WTC11 (cell line): ENCODE data around the gene PCDH9. TPM values are rescaled to one million over a fixed set of nuclear protein-coding genes. Genes with fewer than 3 reads are reported as not detected.

Experiments used
- ATAC-seq: fragments of 200-7000 bp; cut with Tn5 transposase; 2 replicates; pipeline ENCODE4 v1.10.0; 2021; ENCODE audit warnings: mild to moderate bottlenecking, moderate library complexity
- CTCF ChIA-PET: fragments of 300-600 bp; sonication (Branson Sonifier 250); formaldehyde crosslinking; loops from one replicate; lab custom pipeline; 2021; ENCODE audit warnings: antibody characterized with exemption; lab: Charles Lee
- POLR2A ChIA-PET: fragments of 350-600 bp; sonication (Branson Sonifier 250); formaldehyde crosslinking; loops from one replicate; lab custom pipeline; 2021; ENCODE audit warnings: antibody characterized with exemption; lab: Charles Lee
- DNase-seq: peaks from one replicate; pipeline ENCODE4 v3.0.0; 2021; ENCODE audit warnings: low spot score
- H3K27ac Mint-ChIP-seq: 2 replicates; pipeline ENCODE4 v1.8.0; 2021; ENCODE audit warnings: mixed read lengths
- H3K27me3 Mint-ChIP-seq: 2 replicates; pipeline ENCODE4 v1.8.0; 2021; ENCODE audit warnings: low read depth, mild to moderate bottlenecking, moderate library complexity, mixed read lengths
- H3K36me3 Mint-ChIP-seq: 2 replicates; pipeline ENCODE4 v1.8.0; 2021; ENCODE audit warnings: mixed read lengths
- H3K4me1 Mint-ChIP-seq: 2 replicates; pipeline ENCODE4 v1.8.0; 2022; ENCODE audit warnings: mixed read lengths
- H3K4me3 Mint-ChIP-seq: 2 replicates; pipeline ENCODE4 v1.8.0; 2021; ENCODE audit warnings: mild to moderate bottlenecking, moderate library complexity, mixed read lengths
- H3K9me3 Mint-ChIP-seq: 2 replicates; pipeline ENCODE4 v1.8.0; 2021; ENCODE audit warnings: mixed read lengths
- ARID4B ChIP-seq: sonication (generic); formaldehyde crosslinking; IDR thresholded peaks from 2 replicates; pipeline ENCODE4 v1.8.0; 2023; ENCODE audit warnings: missing genetic modification reagents, mild to moderate bottlenecking, borderline replicate concordance
- E2F1 ChIP-seq: sonication (generic); formaldehyde crosslinking; IDR thresholded peaks from 2 replicates; pipeline ENCODE4 v1.8.0; 2022; ENCODE audit warnings: mild to moderate bottlenecking, missing genetic modification reagents
- EMX1 ChIP-seq: fragments of 250-450 bp; sonication (Bioruptor Pico); IDR thresholded peaks from 2 replicates; pipeline ENCODE4 v1.8.0; 2021; ENCODE audit warnings: mild to moderate bottlenecking
- ETV6 ChIP-seq: sonication (generic); formaldehyde crosslinking; IDR thresholded peaks from 2 replicates; pipeline ENCODE4 v1.8.1; 2022; ENCODE audit warnings: mild to moderate bottlenecking, missing genetic modification reagents
- FOXJ3 ChIP-seq: sonication (generic); formaldehyde crosslinking; IDR thresholded peaks from 2 replicates; pipeline ENCODE4 v1.9.0; 2021; ENCODE audit warnings: missing genetic modification reagents, mild to moderate bottlenecking, borderline replicate concordance
- IRF2 ChIP-seq: sonication (generic); formaldehyde crosslinking; IDR thresholded peaks from 2 replicates; pipeline ENCODE4 v1.8.0; 2022; ENCODE audit warnings: low read depth, missing genetic modification reagents, borderline replicate concordance
- KAT7 ChIP-seq: sonication (generic); formaldehyde crosslinking; IDR thresholded peaks from 2 replicates; pipeline ENCODE4 v1.8.1; 2023; ENCODE audit warnings: missing genetic modification reagents, mild to moderate bottlenecking, borderline replicate concordance
- MYBL2 ChIP-seq: sonication (generic); formaldehyde crosslinking; IDR thresholded peaks from 2 replicates; pipeline ENCODE4 v1.8.1; 2023; ENCODE audit warnings: mild to moderate bottlenecking, moderate library complexity, missing genetic modification reagents
- NR2C2 ChIP-seq: sonication (generic); formaldehyde crosslinking; IDR thresholded peaks from 2 replicates; pipeline ENCODE4 v1.8.0; 2022; ENCODE audit warnings: mild to moderate bottlenecking, missing genetic modification reagents
- PRDM15 ChIP-seq: sonication (generic); formaldehyde crosslinking; IDR thresholded peaks from 2 replicates; pipeline ENCODE4 v1.8.0; 2022; ENCODE audit warnings: missing genetic modification reagents
- SMAD4 ChIP-seq: sonication (generic); formaldehyde crosslinking; IDR thresholded peaks from 2 replicates; pipeline ENCODE4 v1.8.0; 2022; ENCODE audit warnings: mild to moderate bottlenecking, missing genetic modification reagents
- SP1 ChIP-seq: sonication (generic); formaldehyde crosslinking; conservative IDR thresholded peaks from 2 replicates; pipeline ENCODE4 v1.8.1; 2022; ENCODE audit warnings: missing genetic modification reagents
- TEAD4 ChIP-seq: sonication (generic); formaldehyde crosslinking; IDR thresholded peaks from 2 replicates; pipeline ENCODE4 v1.8.0; 2022; ENCODE audit warnings: mild to moderate bottlenecking, missing genetic modification reagents
- ZNF232 ChIP-seq: sonication (generic); formaldehyde crosslinking; IDR thresholded peaks from 2 replicates; pipeline ENCODE4 v1.8.0; 2022; ENCODE audit warnings: mild to moderate bottlenecking, missing genetic modification reagents
- ZNF317 ChIP-seq: sonication (generic); formaldehyde crosslinking; IDR thresholded peaks from 2 replicates; pipeline ENCODE4 v1.8.1; 2023; ENCODE audit warnings: low read depth, mild to moderate bottlenecking, moderate library complexity, missing genetic modification reagents, borderline replicate concordance
- ZNF532 ChIP-seq: fragments of 250-450 bp; sonication (Bioruptor Pico); IDR thresholded peaks from 2 replicates; pipeline ENCODE4 v1.9.0; 2021; ENCODE audit warnings: mild to moderate bottlenecking, borderline replicate concordance
- ZNF671 ChIP-seq: fragments of 250-450 bp; sonication (Bioruptor Pico); IDR thresholded peaks from 2 replicates; pipeline ENCODE4 v1.8.0; 2021; ENCODE audit warnings: mild to moderate bottlenecking
- total RNA-seq: library from RNA; stranded (reverse); gene quantifications from 3 replicates; pipeline ENCODE4 v1.2.3, GENCODE V29; 2021
- TF ChIP-seq, protein P1 (sequence below): fragments of 250-450 bp; sonication (Bioruptor Pico); conservative IDR thresholded peaks from 2 replicates; pipeline ENCODE4 v1.9.0; 2021; ENCODE audit warnings: mild to moderate bottlenecking
- TF ChIP-seq, protein P2 (sequence below): sonication (generic); formaldehyde crosslinking; IDR thresholded peaks from 2 replicates; pipeline ENCODE4 v1.8.1; 2023; ENCODE audit warnings: mild to moderate bottlenecking, missing genetic modification reagents, moderate library complexity
- TF ChIP-seq, protein P3 (sequence below): fragments of 250-450 bp; sonication (Bioruptor Pico); IDR thresholded peaks from 2 replicates; pipeline ENCODE4 v1.9.0; 2021; ENCODE audit warnings: mild to moderate bottlenecking

The PCDH9 gene
- total RNA-seq, 1 experiment from 2014 or later: 0.48 TPM

GRCh38 chr13:66266348-66266747 is 963.8 kb downstream of the PCDH9 start (continued):
- TF ChIP-seq ARID4B (CRISPR knock-in tag) (no peak), ETV6 (CRISPR knock-in tag) (no peak)
- TF ChIP-seq, protein P1, sequence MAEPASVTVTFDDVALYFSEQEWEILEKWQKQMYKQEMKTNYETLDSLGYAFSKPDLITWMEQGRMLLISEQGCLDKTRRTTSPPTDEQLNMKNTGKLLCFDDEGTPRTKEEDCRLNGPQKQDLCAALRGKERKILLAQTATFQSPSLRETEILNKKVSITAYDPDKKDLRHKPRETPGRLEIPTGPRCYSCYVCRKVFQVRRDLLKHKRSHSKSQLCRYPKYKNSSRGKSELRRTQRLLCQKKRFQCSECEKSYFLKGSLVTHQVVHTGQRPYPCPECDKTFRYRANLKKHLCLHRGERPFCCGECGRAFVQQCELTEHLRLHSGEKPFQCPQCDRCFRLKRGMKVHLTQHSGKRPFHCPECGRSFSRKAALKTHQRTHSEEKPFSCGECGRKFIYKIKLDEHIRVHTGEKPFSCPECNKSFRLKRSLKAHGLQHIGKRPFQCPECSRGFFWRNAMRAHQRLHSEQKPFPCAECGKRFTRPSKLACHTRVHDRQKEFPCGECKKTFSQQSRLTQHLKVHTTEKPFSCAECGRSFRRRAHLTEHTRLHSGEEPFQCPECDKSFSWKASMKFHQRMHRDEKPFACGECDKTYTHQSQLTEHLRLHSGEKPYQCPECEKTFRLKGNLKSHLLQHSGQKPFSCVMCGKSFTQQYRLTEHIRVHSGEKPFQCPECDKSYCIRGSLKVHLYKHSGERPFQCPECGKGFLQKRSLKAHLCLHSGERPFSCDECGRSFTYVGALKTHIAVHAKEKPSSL (CRISPR knock-in tag): no peak
- TF ChIP-seq, all 79 proteins: peak for 0

GRCh38 chr13:66265371-66265770 is 964.8 kb downstream of the PCDH9 start:
- H3K4me1 Mint-ChIP-seq: peaks cover 6% of the 10 kb centered on the region; the same call in 1 of the 2 replicates
- peaks cover 4% of the 10 kb centered on the region for H3K36me3 Mint-ChIP-seq
- no peak for DNase-seq
- H3K27me3 Mint-ChIP-seq: no peaks in the 10 kb centered on the region; the same call in 1 of the 2 replicates
- ATAC-seq: peak; percentile 32
- H3K4me3 Mint-ChIP-seq: no peak overlapping the region
- ChIA-PET CTCF (interaction anchor here (0.6 kb wide), 1 partner anchor 275 kb away, joined by 3 read pairs; no protein-coding TSS in a partner anchor), POLR2A (no interaction called here)
- H3K27ac Mint-ChIP-seq: no peak overlapping the region
- H3K9me3 Mint-ChIP-seq: peaks cover 5% of the 10 kb centered on the region
- TF ChIP-seq MYBL2 (CRISPR knock-in tag) (no peak), NR2C2 (no peak), ZNF232 (no peak), E2F1 (CRISPR knock-in tag) (no peak), SMAD4 (CRISPR knock-in tag) (no peak), KAT7 (CRISPR knock-in tag) (no peak), IRF2 (CRISPR knock-in tag) (no peak), TEAD4 (CRISPR knock-in tag) (no peak), SP1 (CRISPR knock-in tag) (no peak), FOXJ3 (no peak), PRDM15 (CRISPR knock-in tag) (no peak), EMX1 (CRISPR knock-in tag) (no peak), ZNF317 (no peak), ZNF532 (no peak), ZNF671 (CRISPR knock-in tag) (no peak)
- TF ChIP-seq, protein P2, sequence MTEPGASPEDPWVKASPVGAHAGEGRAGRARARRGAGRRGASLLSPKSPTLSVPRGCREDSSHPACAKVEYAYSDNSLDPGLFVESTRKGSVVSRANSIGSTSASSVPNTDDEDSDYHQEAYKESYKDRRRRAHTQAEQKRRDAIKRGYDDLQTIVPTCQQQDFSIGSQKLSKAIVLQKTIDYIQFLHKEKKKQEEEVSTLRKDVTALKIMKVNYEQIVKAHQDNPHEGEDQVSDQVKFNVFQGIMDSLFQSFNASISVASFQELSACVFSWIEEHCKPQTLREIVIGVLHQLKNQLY: no peak
- TF ChIP-seq, protein P3, sequence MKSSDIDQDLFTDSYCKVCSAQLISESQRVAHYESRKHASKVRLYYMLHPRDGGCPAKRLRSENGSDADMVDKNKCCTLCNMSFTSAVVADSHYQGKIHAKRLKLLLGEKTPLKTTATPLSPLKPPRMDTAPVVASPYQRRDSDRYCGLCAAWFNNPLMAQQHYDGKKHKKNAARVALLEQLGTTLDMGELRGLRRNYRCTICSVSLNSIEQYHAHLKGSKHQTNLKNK (CRISPR knock-in tag): no peak
